Transverse colon (tissue), 4 donors: ENCODE measurements around the gene MAP6D1.

Experiments
- CTCF ChIP-seq, 5 experiments: fragments of 200-600 bp in 3 of 5; fragments of 450-650 bp in 2 of 5; sonication (generic) in 3 of 5; IDR thresholded peaks; 1 replicate in 2 of 5; 2 replicates in 3 of 5; pipeline ENCODE4 v1.5.1; 2016 to 2017; ENCODE audit warnings: antibody characterized with exemption in 5 of 5, inconsistent platforms in 3 of 5, mild to moderate bottlenecking in 2 of 5, moderate library complexity in 1 of 5
- POLR2A ChIP-seq: fragments of 450-650 bp; IDR thresholded peaks from one replicate; pipeline ENCODE4 v1.6.1; 2016; ENCODE audit warnings: antibody characterized with exemption, mild to moderate bottlenecking, moderate library complexity
- POLR2AphosphoS5 ChIP-seq, 3 donors: sonication (generic); formaldehyde crosslinking; IDR thresholded peaks; one replicate each; pipeline ENCODE4 v1.6.1; 2016; ENCODE audit warnings: antibody characterized with exemption in 3 of 3

GRCh38 chr3:183833516-183833915, 8.1 kb upstream of the MAP6D1 start:
- no peak for TF ChIP-seq CTCF (IDR thresholded peaks at IDR 0.05)
- no peak for TF ChIP-seq POLR2AphosphoS5 (IDR thresholded peaks at IDR 0.05)
- no peak for TF ChIP-seq POLR2A
